HepG2 (cell line): Measurements from ENCODE around the gene PRM2. TPM values are rescaled to one million over a fixed set of nuclear protein-coding genes. Genes with fewer than 3 reads are reported as not detected.

Source experiments
- ATAC-seq: fragments of 200-7000 bp; cut with Tn5 transposase; 3 replicates; pipeline ENCODE4 v1.9.1; 2020; ENCODE audit warnings: mild to moderate bottlenecking, moderate library complexity
- BruUV-seq: library from RNA; stranded (reverse); fragments of 400-500 nt; replicated peaks from 2 replicates; lab custom pipeline; 2021; lab: Mats Ljungman, UMichigan
- CTCF ChIA-PET: fragments of 300-600 bp; formaldehyde crosslinking; extraction: SDS; loops from one replicate; lab custom pipeline; 2021; ENCODE audit warnings: low total read pairs, inconsistent platforms, low intra/inter-chr PET ratio; lab: Yijun Ruan, JAX
- POLR2A ChIA-PET: fragments of 350-600 bp; sonication (Branson Sonifier 250); formaldehyde crosslinking; loops from one replicate; lab custom pipeline; 2020; ENCODE audit warnings: antibody characterized with exemption, inconsistent platforms; lab: Yijun Ruan, JAX
- DNase-seq: peaks from one replicate; pipeline ENCODE4 v3.0.0-alpha.2; 2015; ENCODE audit warnings: low spot score
- FAIRE-seq: peaks from 3 replicates; lab custom pipeline; 2011; peaks lifted over from hg19 to GRCh38; lab: Jason Lieb, UNC
- H2AFZ ChIP-seq: one replicate; pipeline ENCODE4 v1.6.1; 2011; ENCODE audit warnings: low read length, inconsistent platforms
- H3K27ac ChIP-seq: fragments of 300-600 bp; 3 replicates; pipeline ENCODE4 v1.8.0; 2011; ENCODE audit warnings: mixed run types, mild to moderate bottlenecking, mixed read lengths, low read length, inconsistent platforms; ENCODE audit not compliant: insufficient read depth; ENCODE audit errors: extremely low read length
- H3K27me3 ChIP-seq, 2 experiments: fragments of 200-600 bp in 1 of 2; 2 replicates in 1 of 2; 3 replicates in 1 of 2; pipeline versions ENCODE4 v1.6.0 to v1.8.0; 2011; ENCODE audit warnings: low read length in 2 of 2, mild to moderate bottlenecking in 2 of 2, moderate library complexity in 2 of 2, inconsistent platforms in 1 of 2; ENCODE audit not compliant: insufficient read depth in 2 of 2, control insufficient read depth in 1 of 2
- H3K36me3 ChIP-seq, 2 experiments: fragments of 200-600 bp in 1 of 2; replicated peaks in 1 of 2; 2 replicates in 1 of 2; 3 replicates in 1 of 2; pipeline versions ENCODE4 v1.5.1 to v1.8.0; 2011; ENCODE audit warnings: low read length in 2 of 2, inconsistent platforms in 1 of 2; ENCODE audit not compliant: insufficient read depth in 2 of 2, control insufficient read depth in 1 of 2
- H3K4me1 ChIP-seq: 2 replicates; pipeline ENCODE4 v1.5.1; 2012; ENCODE audit warnings: low read length, inconsistent platforms; ENCODE audit not compliant: insufficient read depth
- H3K4me2 ChIP-seq: 2 replicates; pipeline ENCODE4 v1.6.0; 2011; ENCODE audit warnings: low read depth, low read length, inconsistent platforms
- H3K4me3 ChIP-seq, 3 experiments: fragments of 200-600 bp in 1 of 3; sonication (generic), shearing (Covaris generic) in 1 of 3; replicated peaks in 1 of 3; 2 replicates each; pipeline ENCODE4 v1.5.1; 2011 to 2016; ENCODE audit warnings: low read length in 3 of 3, inconsistent platforms in 2 of 3, low read depth in 2 of 3, mild to moderate bottlenecking in 2 of 3, control low read depth in 1 of 3, mixed read lengths in 1 of 3; ENCODE audit not compliant: insufficient read depth in 1 of 3
- H3K79me2 ChIP-seq: one replicate; pipeline ENCODE4 v1.6.1; 2011; ENCODE audit warnings: low read length, inconsistent platforms; ENCODE audit not compliant: insufficient read depth
- H3K9ac ChIP-seq: 2 replicates; pipeline ENCODE4 v1.6.0; 2011; ENCODE audit warnings: mild to moderate bottlenecking, low read depth, low read length, inconsistent platforms; ENCODE audit not compliant: insufficient read depth
- H3K9me3 ChIP-seq: 2 replicates; pipeline ENCODE4 v1.5.1; 2012; ENCODE audit warnings: mild to moderate bottlenecking, low read length
- H4K20me1 ChIP-seq: 2 replicates; pipeline ENCODE4 v1.6.0; 2011; ENCODE audit warnings: inconsistent platforms, mild to moderate bottlenecking, low read length, moderate library complexity; ENCODE audit not compliant: insufficient read depth
- AHDC1 ChIP-seq: sonication (generic); formaldehyde crosslinking; IDR thresholded peaks from 2 replicates; pipeline ENCODE4 v1.5.1; 2020; ENCODE audit warnings: mild to moderate bottlenecking, missing genetic modification reagents, borderline replicate concordance
- FOXJ3 ChIP-seq: sonication (generic); formaldehyde crosslinking; IDR thresholded peaks from 2 replicates; pipeline ENCODE4 v1.4.0; 2020; ENCODE audit warnings: missing genetic modification reagents, mild to moderate bottlenecking, borderline replicate concordance
- KLF11 ChIP-seq: IDR thresholded peaks from 2 replicates; pipeline ENCODE4 v1.6.1; 2016; ENCODE audit warnings: missing compliant biosample characterization
- MAX ChIP-seq: IDR thresholded peaks from 2 replicates; pipeline ENCODE4 v1.6.1; 2012; ENCODE audit warnings: inconsistent platforms
- MAZ ChIP-seq, 2 experiments: sonication (generic) in 1 of 2; formaldehyde crosslinking in 1 of 2; IDR thresholded peaks; 2 replicates each; pipeline versions ENCODE4 v1.5.0 to v1.6.1; 2012 to 2020; ENCODE audit warnings: low read depth in 2 of 2, mild to moderate bottlenecking in 2 of 2, borderline replicate concordance in 1 of 2, improper control_type of control experiment in 1 of 2, low read length in 1 of 2, missing genetic modification reagents in 1 of 2, moderate library complexity in 1 of 2
- NCOA5 ChIP-seq: sonication (generic); formaldehyde crosslinking; IDR thresholded peaks from 2 replicates; pipeline ENCODE4 v1.4.0; 2020; ENCODE audit warnings: missing genetic modification reagents
- NR2F6 ChIP-seq, 2 experiments: IDR thresholded peaks; 2 replicates each; pipeline ENCODE4 v1.6.1; 2016; ENCODE audit warnings: antibody characterized with exemption in 1 of 2, mild to moderate bottlenecking in 1 of 2
- PRPF4 ChIP-seq: fragments of 200-400 bp; formaldehyde crosslinking; IDR thresholded peaks from 2 replicates; pipeline ENCODE4 v1.6.1; 2016; ENCODE audit warnings: low read length, low read depth; ENCODE audit not compliant: poor library complexity, severe bottlenecking
- ZNF160 ChIP-seq: sonication (generic); formaldehyde crosslinking; IDR thresholded peaks from 2 replicates; pipeline ENCODE4 v1.8.0; 2022; ENCODE audit warnings: mild to moderate bottlenecking, inconsistent platforms, missing genetic modification reagents
- ZNF280D ChIP-seq: sonication (generic); formaldehyde crosslinking; IDR thresholded peaks from 2 replicates; pipeline ENCODE4 v1.5.1; 2020; ENCODE audit warnings: mild to moderate bottlenecking, missing genetic modification reagents
- ZNF572 ChIP-seq: sonication (generic); formaldehyde crosslinking; IDR thresholded peaks from 2 replicates; pipeline ENCODE4 v1.5.1; 2020; ENCODE audit warnings: mild to moderate bottlenecking, missing genetic modification reagents
- ZNF607 ChIP-seq: sonication (generic); formaldehyde crosslinking; IDR thresholded peaks from 2 replicates; pipeline ENCODE4 v1.5.1; 2020; ENCODE audit warnings: missing genetic modification reagents, mild to moderate bottlenecking, borderline replicate concordance
- WGBS: methylation state at CpG from one replicate; pipeline ENCODE4 v1.1.6; 2017; ENCODE audit warnings: low lambda C conversion rate; 5-methylcytosine and 5-hydroxymethylcytosine counted together
- in situ Hi-C: cut with HindIII; loops from 2 replicates; pipeline ENCODE4 v1.10.0; 2017; ENCODE audit warnings: low pct_unique_long_range_greater_than_20kb; ENCODE audit not compliant: extremely low pct_ligation_motif_present
- intact Hi-C: fragments of 100-400 bp; cut with micrococcal nuclease; formaldehyde crosslinking; loops from one replicate; pipeline ENCODE4 v1.10.0; 2022; ENCODE audit not compliant: unreplicated experiment
- polyA plus RNA-seq, 8 experiments: library from polyadenylated mRNA; depleted of rRNA in 3 of 8; stranded (reverse) in 7 of 8; unstranded in 1 of 8; fragments of >200 nt; fragmentation: Illumina TruSeq in 4 of 8; extraction: Trizol in 4 of 8; gene quantifications; 2 replicates each; pipeline versions ENCODE4 v1.2.1 to v1.2.3, GENCODE V29; 2011 to 2016; ENCODE audit warnings: low read depth in 4 of 8, missing spikeins in 1 of 8, mixed read lengths in 1 of 8; ENCODE audit not compliant: insufficient read depth in 1 of 8
- total RNA-seq, 5 experiments: library from RNA; depleted of rRNA; stranded (reverse); fragments of >200 nt; fragmentation: Illumina TruSeq; extraction: Trizol; gene quantifications; 2 replicates each; pipeline ENCODE4 v1.2.3, GENCODE V29; 2016; ENCODE audit warnings: low read depth in 1 of 5

PRM2 gene
- total and polyA plus RNA-seq, 2 of the 13 experiments (the other 11 are each of a cell fraction or from before 2014, with no cell fraction given) = 0.54 TPM; not detected in 1

- BruUV-seq = no TSS peak
- intact Hi-C loops (no loop called here), in situ Hi-C loops (no loop called here)
- Histone ChIP-seq H3K79me2 (no peaks in the 10 kb centered on the region), H3K4me3 (no peak overlapping the region), H3K9ac (peak overlapping the region; percentile 50), H3K4me2 (peak overlapping the region; percentile 38), H3K4me1 (peaks cover 92% of the 10 kb centered on the region), H4K20me1 (no peaks in the 10 kb centered on the region), H3K36me3 (no peaks in the 10 kb centered on the region), H3K9me3 (no peaks in the 10 kb centered on the region), H3K27me3 (no peaks in the 10 kb centered on the region), H3K27ac (peak overlapping the region; percentile 81), H2AFZ (peak overlapping the region; percentile 73)
- ATAC-seq (peak; percentile 60), FAIRE-seq (peak; percentile 83), DNase-seq (peak; percentile 91)
- ChIA-PET CTCF (no interaction called here), POLR2A (interaction anchor here (0.9 to 14.0 kb wide), 11 partner anchors 10 to 97 kb away, joined by 3 to 351 read pairs (median 12); partner anchors contain the start of gene SOCS1)
- WGBS = 39% methylated on average over 3 of the region's 3 CpGs
- TF ChIP-seq NCOA5 = no peak
- TF ChIP-seq FOXJ3 (CRISPR knock-in tag) = 0 out of 2 replicates have a peak, but pooled peaks have one; percentile 28
- TF ChIP-seq ZNF160 = no peak
- no peak for TF ChIP-seq PRPF4
- TF ChIP-seq ZNF607 (CRISPR knock-in tag) = no peak
- TF ChIP-seq ZNF572 (CRISPR knock-in tag) = peak; percentile 57; the same call in 1 of the 2 replicates
- peak; percentile 82 for TF ChIP-seq ZNF280D (CRISPR knock-in tag)
- no peak for TF ChIP-seq KLF11
- TF ChIP-seq AHDC1 (CRISPR knock-in tag) = peak; percentile 56; the same call in 1 of the 2 replicates
- TF ChIP-seq NR2F6 (IDR thresholded peaks at IDR 0.05) = 0 out of 2 replicates have a peak, but pooled peaks have one; percentile 34
- peak; percentile 57 for TF ChIP-seq NR2F6 (CRISPR knock-in tag; IDR thresholded peaks at IDR 0.05)
- 0 out of 2 replicates have a peak, but pooled peaks have one; percentile 46 for TF ChIP-seq MAX
- TF ChIP-seq MAZ (IDR thresholded peaks at IDR 0.05; ENCODE audit: borderline replicate concordance, low read depth, low read length) = no peak; the same call in 1 of the 2 replicates
- TF ChIP-seq MAZ (CRISPR knock-in tag; IDR thresholded peaks at IDR 0.05; ENCODE audit: low read depth) = no peak
Observed at GRCh38 chr16:11273721-11274324, 2.5 kb downstream of the PRM2 start.
